ENCODE measurements around the gene MOCOS.

The MOCOS gene

DNA sequence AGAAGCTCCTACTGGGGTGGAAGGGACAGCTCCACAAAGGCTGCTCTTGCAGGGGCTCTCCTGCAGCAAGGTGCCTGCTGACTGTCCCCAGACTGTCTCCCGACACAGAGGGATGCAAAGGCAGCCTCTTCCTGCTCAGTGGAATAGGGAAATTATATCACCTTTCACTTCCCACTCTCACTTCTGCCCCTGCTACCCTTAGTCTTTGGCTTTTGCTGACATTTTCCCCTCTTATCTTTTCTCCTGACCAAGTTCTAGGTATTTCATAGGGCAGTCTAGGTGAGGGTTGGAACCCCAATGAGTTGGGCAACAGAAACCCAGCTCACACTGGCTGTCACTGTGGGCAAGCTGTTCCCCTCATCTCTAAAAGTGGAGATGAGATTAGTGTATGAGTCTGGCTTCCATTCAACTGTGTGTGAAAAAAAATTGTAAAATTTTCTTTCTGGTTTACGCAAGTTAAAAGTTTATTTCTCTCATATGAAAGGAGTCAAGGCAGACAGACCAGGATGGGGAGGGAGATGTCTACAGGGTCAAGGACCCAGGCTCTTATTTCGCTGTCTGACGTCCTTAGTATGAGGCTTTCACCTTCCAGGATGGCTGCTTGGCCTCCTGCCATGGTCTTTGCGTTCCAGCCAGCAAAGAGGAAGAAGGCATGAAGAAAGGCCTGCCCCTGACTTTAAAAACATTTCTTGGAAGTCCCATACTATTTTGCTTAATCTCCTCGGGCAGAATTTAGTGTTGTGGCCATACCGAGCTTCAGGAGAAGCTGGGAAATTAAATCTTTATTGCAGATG lies 7.5 kb upstream of the MOCOS start:
- no peak for DNase-seq (ENCODE audit: low read depth in 2 of 2)

DNA sequence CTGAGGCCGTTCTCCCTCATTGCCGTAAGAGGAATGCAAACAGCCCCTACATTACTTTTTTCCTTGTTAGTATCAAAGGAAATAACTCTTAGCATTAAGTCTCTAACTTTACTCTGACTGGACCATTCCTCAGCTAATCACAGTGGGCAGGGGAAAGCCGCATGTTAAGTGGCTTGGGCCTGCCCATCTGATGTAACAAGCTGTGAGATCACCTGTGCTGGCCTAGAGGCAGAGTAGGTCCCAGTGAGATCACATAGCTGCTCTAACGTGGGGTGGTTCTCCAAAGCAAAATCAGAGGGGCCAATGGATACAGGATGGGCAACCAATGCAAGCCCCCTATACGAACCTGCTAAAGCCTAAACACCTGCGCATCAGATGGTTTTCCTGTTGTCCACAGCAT lies 5.9 kb upstream of the MOCOS start:
- no peak for DNase-seq (ENCODE audit: low read depth in 2 of 2)

- DNase-seq (ENCODE audit: low read depth in 2 of 2), result no peak
Measured at GRCh38 chr18:36181898-36182506, 5.3 kb upstream of the MOCOS start.

DNA sequence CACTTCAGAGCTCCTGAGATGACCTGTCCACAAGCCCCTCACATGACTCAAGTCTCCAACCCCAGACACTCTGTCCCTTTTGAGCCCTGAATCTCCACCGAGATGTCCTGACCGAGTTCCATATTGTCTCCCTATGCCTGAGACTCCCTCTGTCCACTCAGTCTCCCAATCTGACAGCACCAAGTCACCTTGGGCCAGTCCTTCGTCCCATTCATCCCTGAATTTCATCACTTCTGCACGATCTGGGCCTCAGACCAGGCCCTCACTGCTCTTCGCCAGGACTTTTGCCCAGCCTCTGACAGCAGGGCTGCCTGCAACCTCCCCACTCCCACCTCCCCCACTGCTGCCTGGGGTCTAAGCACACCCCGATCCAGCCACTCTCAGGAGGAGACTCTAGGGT lies 4.3 kb upstream of the MOCOS start:
- no peak for DNase-seq (ENCODE audit: low read depth in 2 of 2)

- no peak for DNase-seq (ENCODE audit: low read depth in 2 of 2)
Measured at GRCh38 chr18:36183987-36184386, 3.3 kb upstream of the MOCOS start.

DNA sequence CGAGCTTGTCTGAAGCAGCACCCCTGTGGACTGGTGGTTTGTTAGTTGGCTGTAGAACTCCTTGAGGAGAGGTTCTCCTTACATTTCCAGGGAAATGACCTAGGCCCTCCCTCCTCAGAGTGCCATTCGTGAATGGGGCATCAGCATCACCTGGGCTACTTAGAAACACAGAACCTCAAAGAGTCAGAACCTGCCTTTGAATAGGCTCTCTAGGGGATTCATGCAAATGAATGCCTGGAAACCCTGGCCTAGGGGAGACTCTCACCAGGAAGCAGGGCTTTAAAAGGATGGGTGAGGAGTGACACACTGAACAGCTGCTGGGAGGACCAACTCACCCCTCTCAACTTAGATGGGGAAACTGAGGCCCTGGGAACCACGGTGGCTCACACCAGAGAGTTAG lies 2.1 kb upstream of the MOCOS start:
- DNase-seq (ENCODE audit: low read depth in 2 of 2), result no peak

- DNase-seq (ENCODE audit: low read depth in 2 of 2), result no peak
Measured at GRCh38 chr18:36185901-36186460, 1.3 kb upstream of the MOCOS start.

DNA sequence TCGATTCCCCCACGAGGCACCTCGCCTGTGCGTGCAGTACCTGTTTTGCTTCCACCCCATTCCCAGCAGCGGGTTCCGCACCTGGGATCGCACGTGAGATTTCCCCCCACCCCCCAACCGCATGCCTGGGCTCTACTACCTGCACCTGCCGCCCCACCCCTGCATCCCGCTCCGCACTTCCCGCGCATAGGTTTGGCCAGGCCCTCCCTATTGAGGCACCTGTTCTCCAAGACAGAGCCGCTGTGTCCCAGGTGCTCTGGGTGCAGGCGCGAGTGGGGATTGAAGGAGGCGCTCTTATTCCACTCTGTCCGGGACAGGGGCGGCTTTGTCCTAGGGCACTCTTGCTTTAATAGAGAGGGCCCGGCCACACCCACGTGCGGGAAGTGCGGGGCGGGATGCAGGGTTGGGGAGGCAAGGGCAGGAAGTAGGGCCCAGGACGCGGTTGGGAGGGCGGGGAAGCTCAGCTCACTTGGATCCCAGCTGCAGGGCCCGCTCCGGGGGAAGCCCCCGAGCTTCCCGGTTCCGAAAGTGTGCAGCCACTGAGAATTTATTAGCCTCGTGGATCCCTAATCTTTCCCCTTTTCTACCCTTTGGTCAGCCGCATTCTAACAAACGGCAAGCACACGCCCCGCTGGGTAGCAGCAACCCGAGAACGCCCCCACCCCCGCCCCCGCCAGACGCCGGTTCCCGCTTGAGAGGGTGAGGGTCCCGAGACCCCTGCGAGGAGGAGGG lies 670 bp upstream of the MOCOS start:
- DNase-seq (ENCODE audit: low read depth in 2 of 2), result no peak

GRCh38 chr18:36187826-36188721 lies 777 bp downstream of the MOCOS start:
- no peak for DNase-seq (ENCODE audit: low read depth in 2 of 2)

DNA sequence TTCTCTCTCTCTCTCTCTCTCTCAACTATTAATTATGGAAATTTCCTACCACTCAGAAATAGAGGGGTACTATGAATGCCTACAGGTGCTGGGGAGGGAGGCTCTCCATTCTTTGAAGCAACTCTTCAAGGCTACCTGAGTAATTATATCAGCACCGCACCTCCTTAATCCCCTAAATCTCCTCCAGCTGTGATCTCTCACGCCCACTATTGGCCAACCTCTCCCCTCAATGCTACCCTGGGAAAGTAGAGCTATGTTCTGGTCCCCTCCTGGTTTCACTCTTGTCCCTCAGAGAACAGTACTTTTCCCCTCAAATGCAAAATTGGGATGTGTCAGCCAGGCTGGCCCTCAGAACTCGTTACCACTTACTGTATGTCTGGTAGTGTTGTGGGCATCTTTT lies 1.6 kb downstream of the MOCOS start:
- no peak for DNase-seq (ENCODE audit: low read depth in 2 of 2)

DNA sequence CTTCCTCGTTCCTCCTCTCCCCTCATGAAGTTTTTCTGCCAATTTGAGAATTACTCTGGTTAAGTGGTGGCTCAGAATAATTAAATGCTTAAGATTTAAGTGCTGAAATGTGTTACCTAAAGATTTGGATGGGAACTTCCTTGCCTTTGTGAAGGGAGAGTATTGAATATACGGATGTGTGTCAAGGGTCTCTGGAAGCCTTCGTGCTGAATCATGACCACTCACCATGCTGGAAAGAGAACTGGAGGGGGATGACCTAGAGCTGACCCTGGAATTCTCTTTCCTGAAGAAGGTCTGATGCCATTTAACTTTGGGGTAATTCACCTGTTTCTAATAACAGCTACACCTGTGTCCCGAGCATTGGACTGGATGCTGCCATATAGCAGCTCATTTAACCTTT lies 2.2 kb downstream of the MOCOS start:
- DNase-seq (ENCODE audit: low read depth in 2 of 2), result no peak

GRCh38 chr18:36191286-36191685 lies 4.0 kb downstream of the MOCOS start:
- DNase-seq (ENCODE audit: low read depth in 2 of 2), result no peak

- DNase-seq (ENCODE audit: low read depth in 2 of 2), result no peak
Measured at GRCh38 chr18:36191711-36192110, 4.4 kb downstream of the MOCOS start.

GRCh38 chr18:36194600-36195315 lies 7.5 kb downstream of the MOCOS start:
- no peak for DNase-seq (ENCODE audit: low read depth in 2 of 2)

DNA sequence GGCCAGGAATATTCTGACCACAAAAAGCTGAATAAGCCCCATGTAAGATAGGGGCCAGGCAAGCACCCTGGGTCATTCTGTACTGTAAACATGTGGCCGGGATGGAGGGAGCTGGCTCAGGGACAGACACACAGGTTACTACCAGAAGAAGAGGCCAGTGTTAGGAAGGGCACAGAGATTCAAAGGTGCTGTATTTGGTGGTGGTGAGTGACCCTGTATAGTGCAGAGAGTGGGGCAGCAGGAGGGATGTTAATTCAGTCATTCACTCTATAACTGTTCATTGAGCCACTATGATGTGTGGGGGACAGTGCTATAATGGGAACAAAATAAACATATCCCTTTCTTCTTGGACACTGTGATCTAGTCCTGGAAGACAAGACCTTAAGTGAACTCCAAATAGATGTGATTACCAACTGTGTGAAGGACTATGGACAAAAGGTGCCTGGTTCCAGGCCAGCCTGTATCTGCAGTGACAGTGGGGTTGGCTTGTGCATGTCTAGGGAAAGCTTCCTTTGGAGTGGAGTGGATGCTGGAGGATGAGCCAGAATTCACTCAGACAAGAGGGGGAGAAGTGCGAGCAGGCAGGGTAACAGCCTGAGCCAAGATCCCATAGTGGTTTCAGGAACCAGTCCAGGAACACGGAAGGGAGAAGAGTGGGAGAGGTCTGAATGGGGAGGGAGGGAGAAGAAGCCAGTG lies 8.3 kb downstream of the MOCOS start:
- DNase-seq (ENCODE audit: low read depth in 2 of 2), result no peak

DNA sequence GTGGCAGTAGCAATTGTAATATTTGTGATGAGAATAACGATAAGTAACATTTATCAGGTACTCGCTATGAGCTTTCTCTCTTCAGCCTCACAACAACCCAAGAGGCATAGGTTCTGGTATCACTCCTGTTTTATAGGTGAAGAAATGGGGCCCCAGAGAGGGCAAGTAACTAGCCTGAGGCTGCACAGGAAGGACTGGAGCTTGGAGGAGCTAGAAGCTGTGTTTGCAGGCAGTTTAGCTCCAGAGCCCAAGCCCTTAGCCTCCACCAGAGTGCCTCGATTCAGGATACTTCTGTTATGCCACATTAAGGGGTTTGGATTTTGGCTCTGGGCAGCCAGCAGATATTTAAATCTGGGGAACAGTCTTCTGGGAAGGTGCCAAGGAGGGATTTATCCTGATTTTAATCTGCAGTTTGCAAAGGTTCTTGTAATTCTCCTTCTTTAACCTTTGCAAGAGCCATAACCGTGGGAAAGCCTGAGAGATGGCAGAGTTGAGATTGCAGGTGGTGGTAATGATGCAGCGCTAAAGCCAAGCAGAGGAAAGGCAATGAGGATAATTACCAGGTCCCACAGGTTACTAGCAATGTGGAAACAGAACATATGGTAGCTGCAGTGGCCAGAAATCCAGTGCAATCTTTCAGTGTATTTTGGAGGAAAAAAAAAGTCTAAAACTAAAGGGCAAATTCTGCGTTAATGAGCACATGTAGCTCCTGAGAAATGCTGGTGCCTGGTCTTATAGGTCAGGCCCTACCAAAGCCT lies 9.1 kb downstream of the MOCOS start:
- no peak for DNase-seq (ENCODE audit: low read depth in 2 of 2)

- DNase-seq (ENCODE audit: low read depth in 2 of 2), result no peak
Measured at GRCh38 chr18:36197511-36198166, 10.3 kb downstream of the MOCOS start.

DNA sequence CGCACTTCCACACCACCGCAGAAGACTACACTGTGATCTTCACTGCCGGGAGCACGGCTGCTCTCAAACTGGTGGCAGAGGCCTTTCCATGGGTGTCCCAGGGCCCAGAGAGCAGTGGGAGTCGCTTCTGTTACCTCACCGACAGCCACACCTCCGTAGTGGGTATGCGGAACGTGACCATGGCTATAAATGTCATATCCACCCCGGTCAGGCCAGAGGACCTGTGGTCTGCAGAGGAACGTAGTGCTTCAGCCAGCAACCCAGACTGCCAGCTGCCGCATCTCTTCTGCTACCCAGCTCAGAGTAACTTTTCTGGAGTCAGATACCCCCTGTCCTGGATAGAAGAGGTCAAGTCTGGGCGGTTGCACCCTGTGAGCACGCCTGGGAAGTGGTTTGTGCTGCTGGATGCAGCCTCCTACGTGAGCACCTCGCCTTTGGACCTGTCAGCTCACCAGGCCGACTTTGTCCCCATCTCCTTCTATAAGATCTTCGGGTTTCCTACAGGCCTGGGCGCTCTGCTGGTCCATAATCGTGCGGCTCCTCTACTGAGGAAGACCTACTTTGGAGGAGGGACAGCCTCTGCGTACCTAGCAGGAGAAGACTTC lies 12.5 kb downstream of the MOCOS start:
- DNase-seq (ENCODE audit: low read depth in 2 of 2), result no peak

- DNase-seq (ENCODE audit: low read depth in 2 of 2), result no peak
Measured at GRCh38 chr18:36200354-36200771, 13.1 kb downstream of the MOCOS start.
